Hepatic stellate cell (primary cell): Measurements from ENCODE around the gene FBXL16.

ENCODE experiments used
- DNase-seq: peaks from one replicate; pipeline ENCODE4 v3.0.0; 2011; ENCODE audit warnings: low spot score

Gene FBXL16

GRCh38 chr16:660459-661183 lies 45.0 kb downstream of the FBXL16 start:
- DNase-seq = peak; percentile 92

DNA sequence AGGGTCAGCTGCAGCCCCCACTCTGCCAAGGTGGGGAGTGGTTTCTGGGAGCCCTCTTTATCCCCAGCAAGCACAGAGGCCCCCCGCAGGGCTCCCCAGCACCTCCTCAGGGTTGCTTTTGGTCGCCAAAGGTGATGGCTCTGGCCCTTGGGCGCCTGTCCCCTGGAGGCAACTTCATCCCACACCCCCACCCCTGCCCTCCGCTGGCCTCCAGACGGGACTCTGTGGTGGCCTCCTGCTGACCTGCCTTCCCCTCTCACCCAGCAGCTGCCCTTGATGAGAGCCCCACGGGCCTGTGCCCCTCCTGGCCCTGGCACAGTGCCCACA lies 45.5 kb downstream of the FBXL16 start:
- DNase-seq = no peak

DNA sequence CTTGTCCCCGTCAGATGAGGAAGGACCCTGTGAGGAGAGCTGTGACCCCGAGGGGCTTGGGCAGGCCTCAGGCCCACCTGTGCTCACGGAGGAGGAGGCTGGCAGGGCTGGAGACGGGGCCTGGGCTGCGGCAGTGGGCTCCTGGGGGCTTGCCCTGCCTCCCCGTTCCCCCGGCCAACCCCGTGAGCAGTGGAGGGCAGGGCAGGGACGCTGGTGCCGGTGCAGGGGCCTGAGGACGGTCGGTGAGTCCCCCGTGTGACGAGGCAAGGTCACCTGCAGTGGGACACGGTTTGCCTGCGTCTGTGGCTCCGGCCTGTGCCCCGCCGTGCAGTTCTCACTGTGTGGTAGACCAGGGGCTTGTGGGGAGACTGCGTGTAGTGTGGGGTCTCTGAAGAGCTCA lies 46.0 kb downstream of the FBXL16 start:
- DNase-seq = no peak

GRCh38 chr16:658679-659571 lies 46.7 kb downstream of the FBXL16 start:
- no peak for DNase-seq

- no peak for DNase-seq
These were observed 48.1 kb downstream of the FBXL16 start for GRCh38 chr16:657487-657886.

DNA sequence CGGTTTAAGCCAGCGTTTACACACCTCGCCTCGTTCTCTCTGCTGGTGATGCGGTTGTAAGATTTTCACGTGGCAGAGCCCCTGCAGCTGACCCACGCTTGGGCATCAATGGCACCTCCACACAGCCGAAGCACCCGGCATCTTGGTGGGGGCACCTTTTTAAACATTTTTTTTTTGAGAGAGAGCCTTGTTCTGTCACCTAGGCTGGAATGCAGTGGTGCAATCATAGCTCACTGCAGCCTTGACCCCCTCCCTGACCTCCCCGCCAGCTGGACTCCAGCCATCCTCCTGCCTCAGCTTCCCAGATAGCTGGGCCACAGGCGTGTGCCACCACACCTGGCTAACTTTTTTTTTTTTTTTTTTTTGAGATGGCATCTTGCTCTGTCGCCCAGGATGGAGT lies 51.6 kb downstream of the FBXL16 start:
- no peak for DNase-seq

DNA sequence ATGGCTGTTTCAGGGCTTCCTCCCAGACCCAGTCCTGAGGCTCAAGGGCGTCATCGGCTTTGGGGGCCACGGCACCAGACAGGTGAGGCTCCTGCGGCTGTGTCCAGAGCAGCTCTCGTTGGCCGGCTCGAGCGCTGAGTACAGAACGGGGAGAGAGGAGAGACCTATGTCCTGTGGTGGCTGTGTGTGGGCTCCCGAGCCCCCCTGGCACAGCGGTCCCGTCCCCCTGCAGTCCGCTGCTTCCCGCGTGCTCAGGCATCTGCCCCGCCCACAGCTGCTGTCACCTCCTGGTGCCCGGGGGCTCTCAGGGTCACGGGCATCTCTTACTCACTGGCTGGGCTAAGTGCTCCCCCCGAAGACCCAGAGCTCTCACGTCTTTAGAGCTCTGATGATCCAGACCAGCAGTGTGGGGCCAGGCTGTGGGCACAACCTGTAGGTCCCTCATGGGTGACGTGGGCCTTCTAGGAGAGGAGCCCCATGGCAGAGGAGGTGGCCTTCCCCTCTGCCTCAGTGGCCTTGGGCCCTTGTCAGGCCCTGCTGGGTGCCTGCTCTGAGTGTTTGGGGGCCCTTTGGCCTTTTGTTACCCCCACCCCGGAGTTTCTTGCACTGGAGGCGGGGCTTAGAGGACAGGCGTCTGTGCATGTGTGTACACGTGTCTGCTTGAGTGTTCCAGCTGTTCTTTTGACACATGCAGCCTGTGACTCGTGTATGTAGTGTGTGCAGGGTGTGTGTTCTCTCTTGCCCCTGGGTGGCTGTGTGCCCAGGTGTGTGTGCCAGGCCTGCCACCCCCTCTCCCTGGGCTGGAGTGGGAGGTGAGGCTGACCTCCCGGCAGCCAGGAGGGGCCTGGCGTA lies 52.9 kb downstream of the FBXL16 start:
- no peak for DNase-seq

GRCh38 chr16:651844-652243 lies 53.8 kb downstream of the FBXL16 start:
- DNase-seq = no peak

- peak; percentile 59 for DNase-seq
These were observed 56.0 kb downstream of the FBXL16 start for GRCh38 chr16:649631-650030.

- peak; percentile 99 for DNase-seq
These were observed 56.6 kb downstream of the FBXL16 start, which contains the start of gene WDR90 for GRCh38 chr16:648781-649589. TSS of gene WDR90 (plus strand) at chr16:649365. CDS start at chr16:649417, 52 bp downstream.

DNA sequence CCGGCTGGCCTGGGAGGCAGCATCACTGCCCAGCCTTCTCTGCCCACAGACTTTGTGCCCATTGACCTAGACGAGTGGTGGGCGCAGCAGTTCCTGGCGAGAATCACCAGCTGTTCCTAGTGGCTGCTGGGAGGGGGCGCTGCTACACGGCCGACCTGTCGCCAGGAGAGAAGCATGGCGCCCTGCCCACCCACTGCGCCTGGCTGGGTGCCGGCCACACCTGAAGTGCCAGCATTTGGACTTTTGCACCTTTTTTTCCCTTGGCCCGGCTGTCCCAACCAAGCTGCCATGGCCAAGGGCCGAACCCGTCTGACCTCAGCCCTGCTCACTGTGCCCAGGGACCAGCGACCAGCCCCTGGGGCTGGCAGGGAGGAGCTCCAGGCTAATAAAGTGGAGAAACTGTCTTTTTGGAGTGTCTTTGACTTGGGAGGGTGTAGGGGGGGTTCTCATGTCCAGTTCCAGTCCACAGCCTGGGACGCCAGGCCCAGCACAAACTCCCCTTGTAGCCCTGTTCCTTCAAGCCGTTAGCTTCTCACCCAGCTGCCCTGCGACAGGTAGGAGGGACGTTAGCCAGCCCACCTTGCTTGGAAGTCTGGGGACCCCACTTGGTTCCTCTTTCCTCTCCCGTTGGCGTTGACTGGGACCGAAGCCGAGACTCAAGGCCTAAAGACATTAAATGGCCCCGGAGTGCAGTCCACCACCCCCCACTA lies 57.4 kb downstream of the FBXL16 start:
- no peak for DNase-seq

DNA sequence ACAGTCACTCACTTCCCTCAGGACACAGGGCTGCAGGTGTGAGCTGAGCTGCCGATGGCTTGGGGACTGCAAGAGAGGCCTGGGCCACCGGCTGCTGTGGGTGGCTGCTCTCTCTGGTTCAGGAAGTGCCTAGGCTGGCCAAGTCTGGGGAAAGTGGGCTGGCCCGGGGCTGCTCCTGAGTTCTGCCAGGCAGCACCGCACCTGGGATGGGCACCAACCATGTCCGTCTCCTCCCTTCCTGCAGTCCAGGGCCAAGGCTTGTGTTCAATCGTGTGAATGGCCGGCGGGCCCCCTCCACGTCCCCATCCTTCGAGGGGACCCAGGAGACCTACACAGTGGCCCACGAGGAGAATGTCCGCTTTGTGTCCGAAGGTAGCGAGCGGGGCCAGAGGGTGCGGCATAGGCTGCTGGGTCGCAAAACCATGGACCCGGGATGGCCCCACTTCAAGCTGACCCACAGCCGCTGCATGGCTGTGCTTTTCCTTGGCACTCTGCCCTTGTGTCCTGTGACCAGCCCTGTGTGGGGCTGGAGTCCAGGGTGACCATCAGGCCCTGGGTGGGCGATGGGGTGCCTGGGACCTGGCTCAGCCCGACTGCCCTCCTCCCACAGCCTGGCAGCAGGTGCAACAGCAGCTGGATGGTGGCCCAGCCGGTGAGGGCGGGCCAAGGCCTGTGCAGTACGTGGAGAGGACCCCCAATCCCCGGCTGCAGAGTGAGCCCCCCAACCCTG lies 58.3 kb downstream of the FBXL16 start:
- DNase-seq = no peak

DNA sequence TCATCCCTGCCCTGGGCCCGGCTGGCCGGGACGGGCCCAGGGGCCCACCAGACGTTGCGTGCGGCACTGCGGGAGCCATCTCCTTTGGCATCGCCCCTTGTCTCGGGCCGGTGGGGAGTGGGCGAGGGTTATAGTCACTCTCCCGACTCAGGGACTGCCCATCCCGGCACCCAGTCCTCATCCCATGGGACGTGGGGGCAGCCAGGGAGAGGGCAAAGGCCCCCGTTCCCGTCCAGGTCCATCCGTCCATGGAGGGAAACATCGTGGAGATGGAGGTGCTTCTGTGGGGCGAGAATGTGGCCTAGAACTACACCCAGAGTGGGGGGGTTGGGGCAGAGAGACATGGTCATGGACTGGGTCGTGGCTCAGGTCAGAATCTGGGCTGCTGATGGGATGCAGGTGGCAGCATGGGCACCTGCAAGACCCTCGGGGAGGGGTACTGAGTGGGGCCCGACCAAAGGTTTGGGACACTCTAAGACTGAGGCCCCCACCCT lies 58.9 kb downstream of the FBXL16 start:
- no peak for DNase-seq

DNA sequence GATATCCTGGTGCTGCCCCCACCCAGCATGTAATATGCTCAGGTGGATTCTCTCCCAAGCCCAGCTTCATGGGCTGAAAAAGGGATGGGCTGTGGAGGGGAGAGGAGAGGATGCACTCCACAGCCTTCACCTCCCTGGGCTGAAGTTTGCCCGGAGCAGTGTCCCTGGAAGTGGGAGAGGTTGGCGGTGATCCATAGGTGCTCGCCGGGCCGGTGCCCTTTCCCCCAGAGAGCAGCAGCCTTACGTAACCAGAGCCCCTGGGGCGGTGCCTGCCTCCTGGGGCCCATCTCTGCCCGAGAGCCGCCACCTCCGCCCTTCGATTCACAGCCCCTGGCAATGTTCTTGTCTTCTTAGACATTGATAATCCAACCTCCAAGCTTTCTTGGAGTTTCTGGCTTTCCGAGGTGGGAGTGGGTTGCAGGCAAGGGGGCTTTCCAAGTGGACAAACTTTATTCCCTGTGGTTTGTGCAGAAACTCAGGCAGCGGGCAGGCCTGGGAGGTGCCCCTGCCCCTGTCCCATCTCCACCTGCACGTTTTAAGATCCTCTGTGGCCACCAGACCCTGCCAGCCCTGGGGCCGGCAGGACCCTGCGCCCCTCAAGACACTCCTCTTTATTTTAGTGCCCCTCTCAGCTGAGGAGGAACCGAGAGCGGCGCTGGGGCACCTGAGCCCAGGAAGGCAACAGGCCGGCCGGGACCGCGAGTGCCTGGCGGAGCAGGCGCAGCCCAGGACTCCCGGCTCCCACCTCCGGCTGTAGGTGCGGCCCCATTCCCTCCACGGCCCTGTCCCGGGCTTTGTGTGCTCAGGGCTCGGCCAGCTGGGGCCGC lies 59.5 kb downstream of the FBXL16 start:
- DNase-seq = no peak

DNA sequence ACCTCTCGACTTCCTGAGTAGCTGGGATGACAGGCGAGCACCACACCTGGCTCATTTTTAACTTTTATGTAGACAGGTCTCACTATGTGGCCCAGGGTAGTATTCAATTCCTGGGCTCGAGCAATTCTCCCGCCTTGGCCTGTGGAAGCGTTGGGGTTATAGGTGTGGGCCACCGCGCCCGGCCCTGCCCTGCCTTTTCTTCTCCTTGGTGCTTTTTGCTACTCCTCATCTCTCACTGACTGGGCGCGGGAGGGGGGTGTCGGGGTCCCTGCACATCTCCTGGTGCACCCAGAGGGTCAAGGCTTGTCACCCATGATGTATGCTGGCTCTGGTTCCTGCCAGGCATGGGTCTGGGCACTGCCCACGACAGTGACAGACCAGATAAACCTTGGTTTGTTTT lies 61.0 kb downstream of the FBXL16 start:
- DNase-seq = no peak

GRCh38 chr16:643050-643368 lies 62.6 kb downstream of the FBXL16 start:
- DNase-seq = no peak
